ENCODE data around the gene EPHA8.

EPHA8 gene

DNA sequence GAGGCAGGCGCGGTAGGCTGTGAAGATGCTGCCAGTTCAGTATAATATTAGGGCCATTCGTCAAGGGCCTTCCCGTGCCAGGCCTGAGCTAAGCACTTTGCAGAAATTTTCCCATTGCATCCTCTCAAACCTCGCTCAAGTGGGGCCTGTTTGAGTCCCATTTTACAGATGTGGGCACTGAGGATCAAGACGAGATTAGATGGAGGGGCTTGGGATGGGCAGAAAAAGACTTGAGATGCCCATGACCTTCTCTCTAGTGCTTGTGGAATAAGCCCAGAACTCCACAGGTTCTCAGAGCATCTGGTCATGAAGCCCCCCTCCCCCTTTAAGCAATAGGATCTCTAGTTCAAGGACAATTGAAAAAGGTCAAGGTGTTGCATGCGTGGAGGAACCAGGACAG lies 9.9 kb downstream of the EPHA8 start:
- no peak overlapping the region for H3K9ac ChIP-seq (ENCODE audit: low read length)
- H3K4me3 ChIP-seq (ENCODE audit: low read length) = no peak overlapping the region
- H3K9me3 ChIP-seq (replicated peaks; ENCODE audit: insufficient read depth, low read length) = no peaks in the 10 kb centered on the region
- H3K36me3 ChIP-seq (replicated peaks; ENCODE audit: insufficient read depth, low read length) = no peaks in the 10 kb centered on the region
- no peak overlapping the region for H2AFZ ChIP-seq (ENCODE audit: low read length)
- peaks cover 83% of the 10 kb centered on the region for H3K27me3 ChIP-seq (replicated peaks; ENCODE audit: insufficient read depth, low read length)
- DNase-seq = no peak
- no peaks in the 10 kb centered on the region for H3K9me2 ChIP-seq (replicated peaks; ENCODE audit: insufficient read depth, low read length)
- H3K4me1 ChIP-seq (ENCODE audit: low read length) = no peaks in the 10 kb centered on the region
- H3F3A ChIP-seq (ENCODE audit: insufficient read depth, low read length) = no peaks in the 10 kb centered on the region
- H3K27ac ChIP-seq (ENCODE audit: low read length) = no peak overlapping the region
- TF ChIP-seq, protein P1, sequence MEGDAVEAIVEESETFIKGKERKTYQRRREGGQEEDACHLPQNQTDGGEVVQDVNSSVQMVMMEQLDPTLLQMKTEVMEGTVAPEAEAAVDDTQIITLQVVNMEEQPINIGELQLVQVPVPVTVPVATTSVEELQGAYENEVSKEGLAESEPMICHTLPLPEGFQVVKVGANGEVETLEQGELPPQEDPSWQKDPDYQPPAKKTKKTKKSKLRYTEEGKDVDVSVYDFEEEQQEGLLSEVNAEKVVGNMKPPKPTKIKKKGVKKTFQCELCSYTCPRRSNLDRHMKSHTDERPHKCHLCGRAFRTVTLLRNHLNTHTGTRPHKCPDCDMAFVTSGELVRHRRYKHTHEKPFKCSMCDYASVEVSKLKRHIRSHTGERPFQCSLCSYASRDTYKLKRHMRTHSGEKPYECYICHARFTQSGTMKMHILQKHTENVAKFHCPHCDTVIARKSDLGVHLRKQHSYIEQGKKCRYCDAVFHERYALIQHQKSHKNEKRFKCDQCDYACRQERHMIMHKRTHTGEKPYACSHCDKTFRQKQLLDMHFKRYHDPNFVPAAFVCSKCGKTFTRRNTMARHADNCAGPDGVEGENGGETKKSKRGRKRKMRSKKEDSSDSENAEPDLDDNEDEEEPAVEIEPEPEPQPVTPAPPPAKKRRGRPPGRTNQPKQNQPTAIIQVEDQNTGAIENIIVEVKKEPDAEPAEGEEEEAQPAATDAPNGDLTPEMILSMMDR (IDR thresholded peaks at IDR 0.05; ENCODE audit: low read length) = no peak
- TF ChIP-seq EZH2phosphoT487 (IDR thresholded peaks at IDR 0.05; ENCODE audit: low read length) (no peak), EZH2 (optimal IDR thresholded peaks at IDR 0.05; ENCODE audit: low read depth, low read length) (no peak)
- no peaks in the 10 kb centered on the region for H4K20me1 ChIP-seq (ENCODE audit: insufficient read depth, low read length)
- H3K4me2 ChIP-seq (ENCODE audit: low read depth, low read length) = no peak overlapping the region
- no peaks in the 10 kb centered on the region for H3K79me2 ChIP-seq (ENCODE audit: low read length)

- Histone ChIP-seq H3K36me3 (replicated peaks; ENCODE audit: insufficient read depth, low read length) (no peaks in the 10 kb centered on the region), H3F3A (ENCODE audit: insufficient read depth, low read length) (peaks cover 2% of the 10 kb centered on the region; the same call in 1 of the 2 replicates), H3K4me3 (ENCODE audit: low read length) (no peak overlapping the region), H3K4me2 (ENCODE audit: low read depth, low read length) (no peak overlapping the region), H3K79me2 (ENCODE audit: low read length) (no peaks in the 10 kb centered on the region), H3K9me3 (replicated peaks; ENCODE audit: insufficient read depth, low read length) (no peaks in the 10 kb centered on the region), H4K20me1 (ENCODE audit: insufficient read depth, low read length) (no peaks in the 10 kb centered on the region), H3K4me1 (ENCODE audit: low read length) (no peaks in the 10 kb centered on the region), H3K9me2 (replicated peaks; ENCODE audit: insufficient read depth, low read length) (no peaks in the 10 kb centered on the region), H3K27ac (ENCODE audit: low read length) (no peak overlapping the region), H2AFZ (ENCODE audit: low read length) (no peak overlapping the region), H3K9ac (ENCODE audit: low read length) (no peak overlapping the region), H3K27me3 (replicated peaks; ENCODE audit: insufficient read depth, low read length) (peaks cover 63% of the 10 kb centered on the region)
- no peak for DNase-seq
- TF ChIP-seq EZH2 (optimal IDR thresholded peaks at IDR 0.05; ENCODE audit: low read depth, low read length) = no peak
Observed at GRCh38 chr1:22575532-22576149, 12.4 kb downstream of the EPHA8 start.

- Histone ChIP-seq H3K36me3 (replicated peaks; ENCODE audit: insufficient read depth, low read length) (no peaks in the 10 kb centered on the region), H3F3A (ENCODE audit: insufficient read depth, low read length) (peaks cover 2% of the 10 kb centered on the region; the same call in 1 of the 2 replicates), H3K9me3 (replicated peaks; ENCODE audit: insufficient read depth, low read length) (no peaks in the 10 kb centered on the region), H3K4me2 (ENCODE audit: low read depth, low read length) (no peak overlapping the region), H2AFZ (ENCODE audit: low read length) (no peak overlapping the region), H3K4me1 (ENCODE audit: low read length) (no peaks in the 10 kb centered on the region), H3K9ac (ENCODE audit: low read length) (no peak overlapping the region), H3K27ac (ENCODE audit: low read length) (no peak overlapping the region), H3K27me3 (replicated peaks; ENCODE audit: insufficient read depth, low read length) (peaks cover 63% of the 10 kb centered on the region), H4K20me1 (ENCODE audit: insufficient read depth, low read length) (no peaks in the 10 kb centered on the region), H3K4me3 (ENCODE audit: low read length) (no peak overlapping the region), H3K79me2 (ENCODE audit: low read length) (no peaks in the 10 kb centered on the region), H3K9me2 (replicated peaks; ENCODE audit: insufficient read depth, low read length) (no peaks in the 10 kb centered on the region)
- TF ChIP-seq EZH2 (optimal IDR thresholded peaks at IDR 0.05; ENCODE audit: low read depth, low read length) (no peak), EZH2phosphoT487 (IDR thresholded peaks at IDR 0.05; ENCODE audit: low read length) (no peak)
- TF ChIP-seq, protein P1 (IDR thresholded peaks at IDR 0.05; ENCODE audit: low read length) = no peak
- no peak for DNase-seq
Observed at GRCh38 chr1:22576150-22576544, 12.9 kb downstream of the EPHA8 start.

DNA sequence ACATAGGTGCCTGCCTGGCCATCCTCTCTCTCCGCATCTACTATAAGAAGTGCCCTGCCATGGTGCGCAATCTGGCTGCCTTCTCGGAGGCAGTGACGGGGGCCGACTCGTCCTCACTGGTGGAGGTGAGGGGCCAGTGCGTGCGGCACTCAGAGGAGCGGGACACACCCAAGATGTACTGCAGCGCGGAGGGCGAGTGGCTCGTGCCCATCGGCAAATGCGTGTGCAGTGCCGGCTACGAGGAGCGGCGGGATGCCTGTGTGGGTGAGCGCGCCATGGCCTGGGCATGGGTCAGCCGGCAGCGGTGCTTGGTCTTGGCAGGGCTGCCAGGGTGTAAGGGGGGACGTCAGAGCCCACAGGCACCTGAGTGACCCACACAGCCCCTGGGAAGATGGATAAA lies 13.3 kb downstream of the EPHA8 start:
- Histone ChIP-seq H3K9me3 (replicated peaks; ENCODE audit: insufficient read depth, low read length) (no peaks in the 10 kb centered on the region), H3K27me3 (replicated peaks; ENCODE audit: insufficient read depth, low read length) (peaks cover 63% of the 10 kb centered on the region), H3F3A (ENCODE audit: insufficient read depth, low read length) (peaks cover 2% of the 10 kb centered on the region; the same call in 1 of the 2 replicates), H3K4me1 (ENCODE audit: low read length) (no peaks in the 10 kb centered on the region), H4K20me1 (ENCODE audit: insufficient read depth, low read length) (no peaks in the 10 kb centered on the region), H3K4me2 (ENCODE audit: low read depth, low read length) (no peak overlapping the region), H2AFZ (ENCODE audit: low read length) (no peak overlapping the region), H3K9ac (ENCODE audit: low read length) (no peak overlapping the region), H3K27ac (ENCODE audit: low read length) (no peak overlapping the region), H3K36me3 (replicated peaks; ENCODE audit: insufficient read depth, low read length) (no peaks in the 10 kb centered on the region), H3K9me2 (replicated peaks; ENCODE audit: insufficient read depth, low read length) (no peaks in the 10 kb centered on the region), H3K79me2 (ENCODE audit: low read length) (no peaks in the 10 kb centered on the region), H3K4me3 (ENCODE audit: low read length) (no peak overlapping the region)
- DNase-seq = no peak
- TF ChIP-seq EZH2phosphoT487 (IDR thresholded peaks at IDR 0.05; ENCODE audit: low read length) (no peak), EZH2 (optimal IDR thresholded peaks at IDR 0.05; ENCODE audit: low read depth, low read length) (no peak)
- TF ChIP-seq, protein P1 (IDR thresholded peaks at IDR 0.05; ENCODE audit: low read length) = no peak

Measured in MM.1S (cell line).